ENCODE data around the gene GPC6.

The GPC6 gene

GRCh38 chr13:93502071-93502470, 275.5 kb downstream of the GPC6 start:
- Histone ChIP-seq H3K4me1 (ENCODE audit: insufficient read depth, low read length, poor library complexity, severe bottlenecking) (no peaks in the 10 kb centered on the region), H3K4me2 (ENCODE audit: low read depth, low read length, poor library complexity, severe bottlenecking) (no peak overlapping the region), H3F3A (ENCODE audit: low read depth) (no peaks in the 10 kb centered on the region), H3K36me3 (ENCODE audit: insufficient read depth, low read length) (no peaks in the 10 kb centered on the region), H3K9me2 (replicated peaks; ENCODE audit: low read depth, low read length) (no peaks in the 10 kb centered on the region), H2AFZ (ENCODE audit: low read length) (no peak overlapping the region), H4K20me1 (ENCODE audit: insufficient read depth, low read length, poor library complexity, severe bottlenecking) (no peaks in the 10 kb centered on the region), H3K27me3 (ENCODE audit: insufficient read depth, low read length, poor library complexity, severe bottlenecking) (no peaks in the 10 kb centered on the region), H3K79me2 (ENCODE audit: insufficient read depth, low read length) (no peaks in the 10 kb centered on the region), H3K9me3 (ENCODE audit: insufficient read depth, low read depth, low read length) (no peaks in the 10 kb centered on the region), H3K9ac (ENCODE audit: low read depth, low read length, poor library complexity, severe bottlenecking) (no peak overlapping the region), H3K4me3 (ENCODE audit: low read length, poor library complexity, severe bottlenecking) (no peak overlapping the region)
- no peak for TF ChIP-seq CTCF (conservative IDR thresholded peaks at IDR 0.05; ENCODE audit: low read length)
- TF ChIP-seq EZH2phosphoT487 (IDR thresholded peaks at IDR 0.05; ENCODE audit: borderline replicate concordance) = no peak

- Histone ChIP-seq H3K36me3 (ENCODE audit: insufficient read depth, low read length) (no peaks in the 10 kb centered on the region), H3K4me2 (ENCODE audit: low read depth, low read length, poor library complexity, severe bottlenecking) (no peak overlapping the region), H3K4me3 (ENCODE audit: low read length, poor library complexity, severe bottlenecking) (no peak overlapping the region), H3K4me1 (ENCODE audit: insufficient read depth, low read length, poor library complexity, severe bottlenecking) (no peaks in the 10 kb centered on the region), H3K9ac (ENCODE audit: low read depth, low read length, poor library complexity, severe bottlenecking) (no peak overlapping the region), H3K9me3 (ENCODE audit: insufficient read depth, low read depth, low read length) (no peaks in the 10 kb centered on the region), H4K20me1 (ENCODE audit: insufficient read depth, low read length, poor library complexity, severe bottlenecking) (no peaks in the 10 kb centered on the region), H3K27me3 (ENCODE audit: insufficient read depth, low read length, poor library complexity, severe bottlenecking) (no peaks in the 10 kb centered on the region), H3K9me2 (replicated peaks; ENCODE audit: low read depth, low read length) (no peaks in the 10 kb centered on the region), H2AFZ (ENCODE audit: low read length) (no peak overlapping the region), H3K79me2 (ENCODE audit: insufficient read depth, low read length) (no peaks in the 10 kb centered on the region), H3F3A (ENCODE audit: low read depth) (no peaks in the 10 kb centered on the region)
- TF ChIP-seq CTCF (conservative IDR thresholded peaks at IDR 0.05; ENCODE audit: low read length) = no peak
- no peak for TF ChIP-seq EZH2phosphoT487 (IDR thresholded peaks at IDR 0.05; ENCODE audit: borderline replicate concordance)
These were observed 276.5 kb downstream of the GPC6 start for GRCh38 chr13:93502987-93503615.

- no peaks in the 10 kb centered on the region for H3F3A ChIP-seq (ENCODE audit: low read depth)
- H3K79me2 ChIP-seq (ENCODE audit: insufficient read depth, low read length) = no peaks in the 10 kb centered on the region
- no peaks in the 10 kb centered on the region for H4K20me1 ChIP-seq (ENCODE audit: insufficient read depth, low read length, poor library complexity, severe bottlenecking)
- H3K27me3 ChIP-seq (ENCODE audit: insufficient read depth, low read length, poor library complexity, severe bottlenecking) = no peaks in the 10 kb centered on the region
- H3K4me1 ChIP-seq (ENCODE audit: insufficient read depth, low read length, poor library complexity, severe bottlenecking) = peaks cover 2% of the 10 kb centered on the region
- TF ChIP-seq CTCF (conservative IDR thresholded peaks at IDR 0.05; ENCODE audit: low read length) (no peak), EZH2phosphoT487 (IDR thresholded peaks at IDR 0.05; ENCODE audit: borderline replicate concordance) (no peak)
- H3K9me3 ChIP-seq (ENCODE audit: insufficient read depth, low read depth, low read length) = no peaks in the 10 kb centered on the region
- no peak overlapping the region for H3K4me2 ChIP-seq (ENCODE audit: low read depth, low read length, poor library complexity, severe bottlenecking)
- no peaks in the 10 kb centered on the region for H3K9me2 ChIP-seq (replicated peaks; ENCODE audit: low read depth, low read length)
- no peak overlapping the region for H3K9ac ChIP-seq (ENCODE audit: low read depth, low read length, poor library complexity, severe bottlenecking)
- no peaks in the 10 kb centered on the region for H3K36me3 ChIP-seq (ENCODE audit: insufficient read depth, low read length)
- no peak overlapping the region for H2AFZ ChIP-seq (ENCODE audit: low read length)
- no peak overlapping the region for H3K4me3 ChIP-seq (ENCODE audit: low read length, poor library complexity, severe bottlenecking)
These were observed 278.7 kb downstream of the GPC6 start for GRCh38 chr13:93505104-93505952.
